ENCODE data around the gene DHRSX.
"Not testable (repeated sequence)": the region's sequence is repeated elsewhere in the genome, so short reads cannot be mapped to it uniquely, and the experiment has no call there.

DHRSX gene

DNA sequence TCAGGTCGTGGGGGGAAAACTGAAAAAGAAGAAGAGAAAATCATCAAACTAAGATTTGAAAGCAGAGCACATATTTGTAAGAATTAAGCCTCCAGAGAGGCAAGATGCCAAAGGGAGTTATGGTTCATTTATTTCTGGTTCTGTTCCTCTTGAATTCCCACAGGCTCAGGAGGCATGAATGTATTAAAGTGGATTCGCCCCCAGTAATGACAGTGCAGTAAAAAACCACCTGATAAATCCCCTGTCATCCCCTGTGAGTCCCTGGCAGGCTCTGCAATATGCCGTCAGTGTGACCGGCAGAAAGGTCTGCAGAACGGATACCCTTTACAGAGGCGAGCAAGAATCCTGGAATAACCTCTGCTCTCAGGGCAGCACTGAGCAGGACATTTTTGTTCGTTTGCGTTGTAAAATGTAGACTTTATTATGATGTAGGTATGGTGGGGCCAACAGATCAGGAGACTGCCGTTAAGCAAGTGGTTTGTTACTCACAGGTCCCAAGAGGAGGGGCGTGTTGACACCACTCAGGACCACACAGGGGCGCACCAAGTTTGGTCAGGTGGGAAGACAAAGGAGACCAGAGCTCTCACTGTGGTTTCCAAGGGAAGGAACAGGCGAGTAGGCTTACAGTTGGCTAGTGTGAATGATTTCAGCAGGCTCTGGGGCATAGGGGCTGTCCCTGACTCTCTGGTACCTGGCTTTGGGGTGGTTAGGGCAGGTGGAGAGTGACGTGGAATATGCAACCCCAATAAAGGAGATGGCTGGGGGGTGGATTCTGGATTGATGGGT lies 75.3 kb downstream of the DHRSX start:
- DNase-seq (ENCODE audit: low spot score), result peak; percentile 77

DNA sequence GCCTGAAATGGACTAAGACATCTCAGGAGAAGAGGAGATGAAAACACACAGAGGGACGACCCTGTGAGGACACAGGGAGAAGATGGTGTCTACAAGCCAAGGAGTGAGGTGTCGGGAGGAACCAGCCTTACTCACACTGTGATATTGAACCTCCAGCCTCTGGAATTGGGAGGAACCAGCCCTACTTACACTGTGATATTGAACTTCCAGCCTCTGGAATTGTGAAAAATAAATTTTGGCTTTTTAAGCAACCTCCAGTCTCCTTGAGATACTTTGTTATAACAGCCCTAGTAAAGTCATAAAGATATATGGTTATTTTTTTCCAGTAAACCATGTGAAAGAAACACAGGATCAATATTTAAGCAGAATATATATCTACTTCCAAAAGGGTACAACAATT lies 76.5 kb downstream of the DHRSX start:
- no peak for DNase-seq (ENCODE audit: low spot score)

DNA sequence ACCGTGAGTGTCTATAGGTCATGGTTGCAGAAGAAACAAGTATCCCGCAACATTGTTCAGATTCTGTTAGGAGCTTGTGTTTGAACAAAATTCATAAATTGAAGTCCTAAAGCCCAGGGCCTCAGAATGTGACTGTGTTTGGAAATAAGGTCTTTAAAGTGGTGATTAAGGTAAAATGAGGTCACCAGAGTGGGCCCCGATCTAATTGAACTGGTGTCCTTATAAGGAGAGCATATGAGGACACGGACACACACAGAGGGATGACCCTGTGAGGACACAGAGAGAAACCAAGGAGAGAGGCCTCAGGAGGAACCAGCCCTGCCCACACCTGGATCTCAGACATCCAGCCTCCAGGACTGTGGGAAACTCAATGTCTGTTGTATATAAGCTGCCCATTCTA lies 76.9 kb downstream of the DHRSX start:
- DNase-seq (ENCODE audit: low spot score), result no peak

DNA sequence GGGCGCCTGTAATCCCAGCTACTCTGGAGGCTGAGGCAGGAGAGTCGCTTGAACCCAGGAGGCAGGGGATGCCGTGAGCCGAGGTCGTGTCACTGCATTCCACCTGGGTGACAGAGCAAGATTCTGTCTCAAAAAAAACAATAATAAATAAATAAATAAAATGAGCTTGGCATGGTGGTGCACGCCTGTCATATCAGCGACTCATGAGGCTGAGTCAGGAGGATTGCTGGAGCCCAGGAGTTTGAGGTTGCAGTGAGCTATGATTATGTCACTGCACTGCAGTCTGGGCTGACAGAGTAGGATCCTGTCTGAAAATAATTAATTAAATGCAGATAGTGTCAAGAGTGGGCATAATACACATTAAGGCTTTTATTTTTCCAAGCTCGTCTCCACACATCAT lies 77.5 kb downstream of the DHRSX start:
- no peak for DNase-seq (ENCODE audit: low spot score)

DNA sequence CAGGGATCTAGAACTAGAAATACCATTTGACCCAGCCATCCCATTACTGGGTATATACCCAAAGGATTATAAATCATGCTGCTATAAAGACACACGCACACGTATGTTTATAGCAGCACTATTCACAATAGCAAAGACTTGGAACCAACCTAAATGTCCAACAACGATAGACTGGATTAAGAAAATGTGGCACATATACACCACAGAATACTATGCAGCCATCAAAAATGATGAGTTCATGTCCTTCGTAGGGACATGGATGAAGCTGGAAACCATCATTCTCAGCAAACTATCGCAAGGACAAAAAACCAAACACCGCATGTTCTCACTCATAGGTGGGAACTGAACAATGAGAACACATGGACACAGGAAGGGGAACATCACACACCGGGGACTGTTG lies 81.4 kb downstream of the DHRSX start:
- DNase-seq (ENCODE audit: low spot score), result not testable (repeated sequence)

DNA sequence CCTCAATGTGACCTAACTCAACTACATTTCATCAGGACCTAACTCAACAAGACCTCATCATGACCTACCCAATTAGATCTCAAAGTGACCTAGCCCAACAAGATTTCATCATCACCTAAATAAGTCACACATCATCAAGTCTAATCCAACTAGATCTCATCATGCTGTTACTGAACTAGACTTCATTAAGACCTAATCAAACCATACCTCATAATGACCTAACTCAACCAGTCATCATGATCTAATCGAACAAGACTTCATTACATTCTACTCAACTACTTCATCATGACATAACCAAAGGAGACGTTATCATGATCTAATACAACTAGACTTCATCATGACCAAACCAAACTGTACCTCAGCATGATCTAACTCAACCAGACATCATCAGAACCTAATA lies 82.8 kb downstream of the DHRSX start:
- DNase-seq (ENCODE audit: low spot score), result no peak

- DNase-seq (ENCODE audit: low spot score), result no peak
These were observed 83.7 kb downstream of the DHRSX start for GRCh38 chrX:2416851-2417604.

- no peak for DNase-seq (ENCODE audit: low spot score)
These were observed 86.4 kb downstream of the DHRSX start for GRCh38 chrX:2414384-2414783.

DNA sequence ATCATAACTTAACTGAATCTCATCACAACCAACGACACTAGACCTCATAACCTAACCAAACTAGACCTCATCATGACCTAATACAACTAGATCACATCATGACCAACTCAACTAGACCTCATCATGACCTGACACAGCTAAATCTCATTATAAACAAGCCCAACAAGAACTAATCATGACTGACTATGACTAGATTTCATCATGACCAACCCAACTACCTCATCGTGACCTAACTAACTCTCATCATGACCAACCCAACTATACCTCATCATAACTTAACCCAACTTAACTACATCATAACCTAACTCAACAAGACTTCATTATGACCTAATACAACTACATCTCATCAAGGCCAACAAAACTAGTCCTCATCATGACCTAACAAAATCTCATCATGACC lies 86.8 kb downstream of the DHRSX start:
- no peak for DNase-seq (ENCODE audit: low spot score)

DNA sequence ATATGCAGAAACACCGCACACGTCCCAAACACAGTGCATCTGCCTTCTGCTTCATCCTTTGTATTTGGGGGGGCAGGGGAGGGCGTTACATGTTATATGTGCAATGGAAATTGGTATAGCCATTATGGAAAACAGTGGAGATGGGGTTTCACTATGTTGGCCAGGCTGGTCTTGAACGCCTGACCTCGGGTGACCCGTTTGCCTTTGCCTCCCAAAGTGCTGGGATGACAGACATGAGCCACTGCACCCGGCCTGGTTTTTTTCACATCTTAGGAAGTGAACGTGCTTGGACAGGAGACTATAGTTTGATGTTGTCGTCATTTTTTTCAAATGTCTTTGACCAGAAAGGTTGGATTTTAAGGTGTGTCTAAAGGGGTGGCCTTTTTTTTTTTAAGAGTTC lies 88.6 kb downstream of the DHRSX start:
- DNase-seq (ENCODE audit: low spot score), result no peak

DNA sequence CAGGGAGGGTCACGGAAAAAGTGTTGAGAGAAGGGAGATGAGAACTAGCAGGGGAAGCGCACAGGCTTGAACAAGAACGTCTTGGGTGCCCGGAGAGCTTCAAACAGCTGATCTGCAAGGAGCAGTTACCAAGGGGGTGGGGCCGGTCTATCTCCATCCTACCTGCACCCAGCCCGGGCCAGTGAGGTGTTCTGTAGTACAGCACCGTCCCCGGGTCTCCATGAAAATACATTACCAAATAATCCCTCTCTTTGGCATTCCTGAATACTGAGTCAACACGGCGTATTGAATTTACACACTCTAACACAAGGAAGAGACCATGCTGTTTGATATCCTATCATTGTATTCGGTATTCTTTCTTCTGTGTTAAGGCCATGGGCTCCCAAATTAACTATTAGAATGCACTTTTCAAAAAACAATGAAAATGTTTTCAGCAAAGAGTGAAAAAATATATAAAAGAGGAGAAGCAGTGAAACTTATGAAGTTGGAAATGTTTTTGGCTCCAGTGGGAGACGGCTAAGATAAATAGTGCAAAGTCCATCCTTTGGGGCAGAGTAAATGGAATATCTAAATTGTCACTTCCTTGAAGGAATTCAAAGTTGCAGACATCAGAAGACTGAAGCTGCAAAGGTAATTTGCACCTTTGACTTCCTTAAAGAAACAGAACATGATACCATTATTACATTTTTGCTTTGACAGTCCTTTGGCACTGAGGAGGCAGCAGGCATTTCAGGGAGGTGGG lies 90.3 kb downstream of the DHRSX start:
- no peak for DNase-seq (ENCODE audit: low spot score)

- no peak for DNase-seq (ENCODE audit: low spot score)
These were observed 91.0 kb downstream of the DHRSX start for GRCh38 chrX:2409796-2410195.

- DNase-seq (ENCODE audit: low spot score), result no peak
These were observed 91.9 kb downstream of the DHRSX start for GRCh38 chrX:2408856-2409255.

- DNase-seq (ENCODE audit: low spot score), result no peak
These were observed 93.8 kb downstream of the DHRSX start for GRCh38 chrX:2406891-2407518.

DNA sequence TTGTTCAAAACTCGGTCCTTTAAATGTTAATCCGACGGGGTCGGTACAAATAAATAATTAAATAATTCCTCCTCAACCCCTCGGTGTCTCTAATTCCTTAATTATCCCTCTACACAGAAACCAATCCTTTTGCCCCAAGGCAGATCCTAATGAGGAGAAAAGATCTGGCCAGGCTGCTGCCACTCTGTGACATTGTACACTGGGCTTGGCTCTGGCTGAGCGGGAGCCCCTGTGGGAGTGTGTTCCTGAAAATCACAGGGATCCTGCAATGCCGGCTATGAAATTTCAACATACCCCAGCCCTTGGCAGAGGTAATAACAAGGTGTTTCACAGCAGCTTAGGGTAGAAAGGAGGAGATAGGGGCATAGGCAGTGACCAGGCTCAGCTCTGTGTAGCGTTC lies 96.0 kb downstream of the DHRSX start:
- DNase-seq (ENCODE audit: low spot score), result peak; percentile 65

DNA sequence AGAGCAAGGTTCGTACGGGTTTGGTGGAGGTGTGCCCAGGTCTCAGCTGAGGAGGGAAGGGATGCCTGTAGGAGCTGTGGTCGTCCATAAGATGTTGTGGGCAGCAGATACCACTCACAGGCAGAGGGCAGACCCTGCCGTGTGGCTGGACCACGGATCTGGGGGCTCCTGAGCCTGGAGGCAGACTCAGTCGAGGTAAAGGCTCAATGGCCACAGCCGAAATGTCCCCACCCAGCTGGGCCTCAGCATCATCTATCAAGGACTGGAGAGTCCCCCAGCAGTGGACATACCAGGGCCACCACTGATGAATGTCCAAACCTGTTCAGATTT lies 98.5 kb downstream of the DHRSX start:
- DNase-seq (ENCODE audit: low spot score), result no peak

DNA sequence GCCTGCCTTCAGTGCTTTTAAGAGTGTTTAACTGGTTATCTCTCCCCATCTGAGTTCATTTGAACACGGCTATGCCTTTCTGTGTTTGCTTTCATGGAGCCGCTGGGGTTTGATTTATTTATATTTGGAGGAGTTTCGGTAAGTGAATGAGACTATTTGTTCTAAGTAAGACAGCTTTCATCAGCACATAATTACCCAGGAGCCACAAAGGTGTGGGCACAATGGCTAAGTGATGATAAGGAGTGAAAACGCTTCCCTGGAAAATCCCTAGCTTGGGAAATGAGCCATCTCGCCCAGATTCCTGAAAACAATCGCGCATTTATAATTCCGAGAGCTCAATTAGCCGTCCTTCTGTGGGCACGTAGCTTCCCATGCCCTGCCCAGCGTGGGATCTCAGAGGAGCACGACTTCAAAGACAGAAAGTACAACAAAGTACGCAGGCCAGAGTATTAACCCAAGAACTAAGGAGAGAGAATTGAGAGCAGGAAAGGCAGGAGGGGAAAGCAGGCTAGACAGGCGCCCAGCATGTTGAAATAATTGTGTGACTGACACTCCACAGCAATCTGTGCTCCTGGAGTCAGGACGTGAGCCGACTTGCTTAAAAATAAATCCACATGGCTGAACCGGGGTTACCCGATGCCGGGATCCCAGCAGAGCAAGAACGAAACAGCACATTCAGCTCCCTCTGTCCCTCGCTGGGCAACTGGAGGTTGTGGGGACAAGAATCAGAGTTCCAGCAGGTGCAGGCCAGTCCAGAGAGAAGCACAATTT lies 99.0 kb downstream of the DHRSX start:
- DNase-seq (ENCODE audit: low spot score), result peak; percentile 53

GRCh38 chrX:2401201-2401589 lies 99.6 kb downstream of the DHRSX start:
- peak; percentile 53 for DNase-seq (ENCODE audit: low spot score)

- DNase-seq (ENCODE audit: low spot score), result peak; percentile 45
These were observed 102.6 kb downstream of the DHRSX start for GRCh38 chrX:2398064-2398656.

DNA sequence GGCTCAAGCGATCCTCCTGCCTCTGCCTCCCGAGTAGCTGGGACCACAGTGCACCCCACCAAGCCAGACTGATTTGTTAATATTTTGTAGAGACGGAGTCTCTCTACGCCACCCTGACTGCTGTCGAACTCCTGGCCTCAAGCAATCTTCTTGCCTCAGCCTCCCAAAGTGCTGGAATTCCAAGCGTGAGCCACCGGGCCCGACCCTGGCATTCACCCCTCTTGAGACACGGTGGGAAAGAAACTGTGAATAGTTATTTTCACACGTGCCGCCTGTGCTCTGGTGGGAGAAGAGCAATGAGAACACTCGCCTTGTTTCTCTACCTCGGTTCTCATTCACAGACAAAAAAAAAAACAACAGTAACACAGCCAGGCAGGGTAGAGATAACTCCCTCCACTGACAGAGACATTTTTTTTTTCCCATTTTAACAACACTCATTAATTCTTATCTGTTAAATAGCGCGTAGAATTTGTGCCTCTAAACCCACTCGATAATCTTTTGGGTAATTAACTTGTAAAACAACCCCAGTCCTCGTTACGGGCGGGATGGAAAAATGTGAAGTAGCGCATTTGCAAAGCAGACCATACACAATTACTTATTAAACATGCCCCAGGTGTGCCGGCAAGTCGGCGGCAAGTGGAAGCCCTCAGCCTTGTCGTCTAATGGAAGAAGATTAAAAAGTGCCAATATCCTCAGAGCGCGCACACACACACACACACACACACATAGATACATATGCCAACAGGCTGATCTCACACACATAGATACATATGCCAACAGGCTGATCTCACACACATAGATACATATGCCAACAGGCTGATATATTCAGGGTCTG lies 103.3 kb downstream of the DHRSX start:
- DNase-seq (ENCODE audit: low spot score), result peak; percentile 65
